Dermis blood vessel endothelial cell (primary cell): ENCODE results near the gene SEPTIN8. TPM values are rescaled to one million over a fixed set of nuclear protein-coding genes. Genes with fewer than 3 reads are reported as not detected.

Experiments used
- DNase-seq: peaks from one replicate; pipeline ENCODE4 v3.0.0; 2010
- total RNA-seq: library from RNA; depleted of rRNA; stranded (reverse); fragments of >200 nt; gene quantifications from 2 replicates; pipeline ENCODE4 v1.2.3, GENCODE V29; 2014

The SEPTIN8 gene
- total RNA-seq, 1 donor from 2014 or later = 67.4 TPM

DNA sequence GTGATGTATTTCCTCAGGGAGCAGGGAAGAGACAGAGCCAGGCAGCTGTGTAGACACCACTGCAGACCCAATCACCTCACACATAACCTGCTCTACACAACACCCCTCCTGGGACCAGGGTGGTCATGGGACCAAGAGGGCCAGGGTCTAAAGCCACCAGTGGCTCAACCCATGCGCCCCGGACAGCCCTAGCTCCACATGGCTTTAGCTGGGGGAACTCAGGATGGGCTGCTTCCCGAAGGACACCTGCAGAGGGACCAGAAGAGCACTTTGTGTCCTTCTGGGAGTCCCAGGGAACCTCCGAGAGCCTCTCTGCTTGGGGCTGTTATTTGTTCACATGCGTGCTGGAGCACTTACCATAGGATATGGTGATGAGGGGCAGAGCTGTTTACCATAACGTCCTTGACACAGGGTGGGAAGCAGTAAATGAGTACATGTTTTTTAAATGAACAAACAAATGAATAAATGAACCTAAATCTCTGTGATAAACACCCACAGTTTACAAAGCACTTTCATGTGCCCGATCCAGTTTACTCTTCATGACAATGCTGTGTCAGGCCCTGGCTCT is 12.3 kb downstream of the SEPTIN8 start:
- DNase-seq = no peak

DNA sequence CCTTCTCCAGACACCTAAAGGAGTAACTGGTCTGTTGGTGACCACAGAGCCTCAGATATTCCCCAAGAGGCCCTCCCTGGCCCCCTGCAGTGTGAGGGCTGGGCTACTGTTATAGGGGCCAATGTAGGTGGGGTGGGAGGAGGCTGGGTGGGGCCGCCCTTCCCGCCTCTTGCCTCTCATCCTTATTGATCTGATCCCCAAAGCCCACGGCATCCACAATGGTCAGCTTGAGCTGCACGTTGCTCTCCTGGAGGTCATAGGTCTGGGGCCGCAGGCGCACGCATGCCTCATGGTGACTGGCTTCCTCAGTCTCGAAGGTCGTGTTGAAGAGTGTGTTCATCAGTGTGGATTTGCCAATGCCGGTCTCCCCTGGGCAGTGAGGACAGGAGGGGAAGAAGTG is 13.0 kb downstream of the SEPTIN8 start:
- DNase-seq = no peak

DNA sequence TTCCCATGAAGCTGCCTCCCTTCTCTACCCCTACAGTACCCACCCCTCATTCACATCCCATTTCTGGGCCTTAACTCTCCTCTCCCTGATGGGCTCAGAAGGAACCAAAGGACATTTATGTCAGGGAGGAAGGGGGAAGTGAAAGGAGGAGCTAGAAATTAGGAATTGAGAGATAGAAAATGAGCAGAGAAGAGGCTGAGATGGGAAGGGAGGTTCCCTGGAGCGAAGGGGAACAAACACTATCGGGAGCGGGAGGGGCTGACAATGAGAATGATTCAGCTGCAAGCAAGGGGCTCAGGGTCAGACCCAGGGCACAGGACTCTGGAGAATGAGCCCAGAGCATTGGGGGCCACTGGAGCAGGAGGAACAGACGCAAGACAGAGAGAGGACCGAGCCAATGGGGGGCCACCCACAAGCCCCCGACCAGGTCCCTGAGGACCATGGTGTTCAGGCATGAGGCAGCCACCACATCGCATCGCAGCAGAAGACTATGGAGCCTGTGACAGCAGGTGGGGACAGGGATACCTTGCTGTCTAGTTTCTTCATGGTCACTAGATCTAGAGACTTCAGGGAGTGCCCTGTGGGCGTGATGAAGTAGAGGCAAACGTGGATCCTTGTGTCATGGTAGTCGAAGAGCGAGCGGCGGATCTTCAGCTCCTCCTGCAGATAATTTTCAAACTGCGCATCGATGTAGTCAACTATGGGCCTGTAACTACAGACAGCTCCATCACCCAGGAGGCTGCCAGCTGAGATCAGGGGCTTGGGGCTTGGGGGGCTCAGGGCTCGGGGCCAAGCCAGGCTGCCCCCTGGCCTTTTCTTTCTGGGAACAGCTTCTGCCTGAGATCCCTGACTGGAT is 13.6 kb downstream of the SEPTIN8 start:
- DNase-seq = no peak

DNA sequence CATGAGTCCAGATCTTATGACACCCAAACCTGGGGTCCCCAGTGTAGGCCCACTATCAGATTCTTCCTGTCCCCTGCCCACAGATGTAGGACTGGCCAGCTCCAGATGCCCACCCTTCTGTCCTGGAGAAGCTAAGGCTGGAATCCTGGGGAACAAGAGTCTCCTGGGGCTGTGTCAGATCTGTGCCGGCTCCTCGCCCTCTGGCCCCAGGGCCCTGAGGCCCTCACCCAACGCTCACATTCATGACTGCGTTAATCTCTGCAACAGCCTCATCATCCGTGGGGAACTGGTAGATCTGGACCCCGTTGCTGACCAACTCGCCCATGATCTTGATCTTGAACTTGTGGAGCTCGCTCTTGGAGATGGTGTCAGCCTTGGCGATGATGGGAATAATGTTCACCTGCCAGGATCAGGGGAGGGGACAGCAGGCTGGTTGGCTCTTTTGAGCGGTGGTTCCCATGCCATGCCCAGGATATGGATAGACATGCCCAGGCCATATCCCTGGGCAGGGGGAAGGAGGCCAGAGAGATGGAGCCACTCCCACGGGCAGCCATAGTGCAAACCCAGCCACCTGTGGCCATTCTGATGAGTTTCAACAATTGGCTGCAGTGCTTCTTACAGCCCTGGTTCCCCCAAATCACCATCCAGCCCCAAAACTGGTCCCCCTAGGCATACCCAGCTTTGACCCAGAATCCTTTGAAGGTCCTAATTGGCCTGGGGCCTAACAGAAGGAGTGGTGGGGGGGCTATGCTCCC is 14.6 kb downstream of the SEPTIN8 start:
- DNase-seq = no peak

DNA sequence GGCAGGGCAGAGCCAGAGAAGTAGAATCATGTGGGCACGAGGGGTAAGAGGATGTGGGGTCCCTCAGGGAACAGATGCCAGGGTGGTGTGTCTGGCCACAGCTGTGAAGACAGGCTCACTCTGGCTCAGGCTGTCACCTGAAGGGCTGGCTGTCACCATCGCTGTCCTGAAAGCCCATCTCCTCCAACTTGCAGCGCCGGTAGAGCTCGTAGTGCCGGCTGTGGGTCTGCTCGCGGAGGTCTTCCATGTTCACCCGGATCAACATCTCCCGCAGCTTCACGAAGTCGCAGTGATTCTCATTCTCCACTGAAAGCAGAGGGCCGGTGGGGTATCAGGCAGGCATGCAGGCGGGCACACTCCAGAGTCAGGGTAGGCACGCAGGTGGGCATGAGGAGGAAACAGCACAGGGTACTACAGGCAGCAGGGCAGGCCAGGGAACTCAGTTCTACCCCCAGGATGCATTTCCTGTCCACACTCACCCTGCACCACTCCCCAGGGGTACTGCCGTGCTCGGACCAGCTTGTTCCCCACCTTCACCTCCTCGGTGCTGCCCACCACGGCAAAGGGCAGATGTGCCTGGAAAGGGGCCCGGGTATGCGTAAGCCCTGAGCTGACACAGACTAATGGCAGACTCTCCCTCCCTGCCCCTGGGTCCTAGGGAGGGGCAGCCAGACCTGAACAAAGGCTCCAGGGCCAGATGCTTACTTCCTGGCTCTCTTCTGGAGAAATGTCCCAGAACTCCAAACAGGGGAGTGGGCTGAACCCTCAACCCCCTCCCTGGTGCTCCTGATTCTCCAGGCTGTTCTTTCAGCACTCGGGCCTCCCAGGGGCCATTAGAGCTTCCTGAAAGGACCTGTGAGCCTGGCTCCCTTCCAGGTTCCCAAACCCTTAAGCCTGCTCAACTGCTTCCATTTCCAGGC is 15.5 kb downstream of the SEPTIN8 start:
- no peak for DNase-seq

DNA sequence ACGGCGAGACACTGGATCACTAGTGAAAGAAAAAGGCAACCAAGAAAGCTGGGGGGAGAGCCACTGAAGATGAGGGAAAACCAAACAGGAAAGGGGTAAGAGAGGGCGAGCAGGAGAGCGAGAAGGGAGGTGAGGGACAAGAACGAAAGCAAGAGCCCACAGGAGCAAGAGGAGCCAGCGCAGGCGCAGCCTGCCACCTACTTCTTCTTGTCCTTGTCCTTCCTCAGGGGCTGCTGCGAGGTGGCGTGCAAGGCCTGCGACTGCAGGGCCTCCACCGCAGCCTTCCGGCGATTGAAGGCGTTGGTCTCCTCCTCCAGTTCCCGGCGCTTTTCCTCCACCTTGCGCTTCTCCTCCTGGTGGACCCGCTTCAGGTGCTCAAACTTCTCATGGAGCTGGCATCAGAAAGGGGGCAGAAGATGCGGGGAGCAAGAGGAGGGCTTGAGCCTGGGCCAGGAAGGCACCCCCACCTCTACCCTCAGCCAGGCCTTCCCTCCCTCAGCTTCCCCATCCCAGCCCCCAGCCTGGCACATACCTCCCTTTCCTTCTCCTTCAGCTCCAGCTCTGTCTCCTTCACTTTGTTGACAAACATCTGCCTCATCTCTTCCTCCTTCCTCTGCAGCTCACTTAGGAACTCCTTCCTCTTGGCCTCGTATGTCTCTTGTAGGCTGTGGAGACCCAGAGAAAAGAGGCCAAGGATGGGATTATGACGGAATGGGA is 16.3 kb downstream of the SEPTIN8 start:
- no peak for DNase-seq

DNA sequence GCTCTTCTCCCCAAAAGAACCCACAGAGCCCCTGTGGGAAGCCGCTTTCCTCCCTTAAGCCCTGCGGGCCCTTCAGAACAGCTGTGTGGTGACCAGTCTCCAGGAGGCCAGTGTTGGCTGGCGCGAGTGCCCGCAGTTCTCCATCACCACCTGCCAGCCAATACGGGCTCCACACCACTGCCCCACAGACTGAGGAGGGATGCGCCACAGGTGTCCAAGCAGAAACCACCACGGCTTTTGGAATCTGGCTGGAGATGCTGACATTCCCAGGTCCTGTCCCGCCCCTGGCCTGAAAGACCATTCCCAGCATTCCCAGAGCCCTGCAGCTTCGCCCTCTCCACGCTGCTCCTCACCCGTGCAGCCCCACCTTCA is 17.0 kb downstream of the SEPTIN8 start:
- no peak for DNase-seq

DNA sequence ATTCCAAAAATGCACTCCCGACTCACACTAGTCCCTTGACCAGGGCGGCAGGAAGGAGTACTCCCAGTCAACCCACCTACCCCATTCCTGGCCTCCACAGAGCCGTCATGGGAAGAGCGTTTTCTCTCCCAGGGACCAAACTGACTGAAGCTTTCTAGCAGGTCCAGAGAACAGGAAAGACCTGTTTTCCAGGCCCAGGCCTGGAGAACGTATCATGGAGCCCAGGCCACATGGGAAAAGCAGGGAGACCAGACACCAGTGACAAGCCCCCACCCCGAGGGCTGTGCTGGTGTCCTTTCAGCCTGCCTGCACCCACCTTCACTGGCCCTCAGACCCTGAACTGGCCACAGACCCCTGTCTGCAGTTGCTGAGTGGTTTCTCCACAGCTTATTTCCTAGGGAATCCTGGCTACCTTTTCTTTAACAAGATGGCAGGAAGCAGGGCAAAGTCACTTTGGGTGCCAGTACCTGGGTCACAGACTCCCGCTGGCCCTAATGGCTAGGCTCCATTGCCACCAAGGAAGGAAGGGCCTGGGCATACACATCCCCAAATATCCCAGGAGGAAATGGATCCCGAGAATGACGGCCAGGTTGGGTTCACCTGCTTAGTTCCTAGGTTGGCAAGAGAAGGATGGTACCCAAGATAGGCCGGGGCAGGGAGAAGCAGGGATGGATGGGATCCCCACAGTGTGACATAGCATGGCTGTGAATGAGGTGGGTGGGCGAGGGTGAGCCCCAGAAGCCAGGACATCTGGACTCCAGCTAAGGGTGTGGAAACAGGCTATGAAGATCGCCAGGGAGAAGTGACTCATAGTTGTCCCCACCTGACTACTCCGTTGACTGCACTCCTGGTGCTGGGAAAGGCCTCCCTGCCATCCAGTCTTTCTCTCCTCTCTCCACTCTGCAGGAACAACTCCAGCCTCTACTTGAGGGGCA is 17.7 kb downstream of the SEPTIN8 start:
- DNase-seq = no peak

DNA sequence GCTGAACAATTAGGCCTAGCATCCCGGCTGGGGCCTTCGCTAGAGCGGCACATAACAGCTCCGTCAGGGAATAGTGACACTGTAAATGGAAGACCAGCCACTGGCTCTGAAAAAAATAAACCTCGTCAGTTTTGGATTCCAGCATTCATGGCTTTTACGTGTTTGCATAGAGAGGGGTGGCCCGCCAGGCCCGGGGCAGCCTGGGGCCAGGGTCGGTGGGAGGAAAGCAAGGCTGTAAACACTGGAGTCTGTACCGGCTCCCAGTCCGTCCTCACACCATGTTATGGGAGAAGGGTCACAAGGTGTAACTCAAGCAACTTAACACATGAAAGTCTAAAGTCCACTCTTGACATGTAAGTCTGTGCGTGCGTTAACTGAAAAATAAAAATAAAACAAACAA is 18.6 kb downstream of the SEPTIN8 start:
- no peak for DNase-seq

DNA sequence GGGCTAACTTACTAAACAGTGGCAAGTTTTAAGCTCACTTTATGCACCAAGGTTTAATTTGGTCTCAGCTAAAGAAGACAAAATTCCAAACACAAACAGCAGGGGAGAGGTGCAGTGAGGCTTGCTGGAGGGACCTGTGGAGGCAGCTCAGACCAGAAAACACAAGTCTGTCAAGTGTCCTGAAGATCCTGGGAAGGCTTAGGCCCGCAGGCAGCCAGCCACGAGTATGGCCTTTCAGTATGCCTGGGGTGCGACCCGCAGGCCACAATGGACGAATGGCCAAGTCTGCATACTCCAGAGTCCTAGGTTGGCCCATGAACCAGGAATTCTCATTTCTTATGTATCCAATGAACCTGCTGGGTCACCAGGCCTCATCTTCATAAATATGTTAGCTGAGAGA is 20.5 kb downstream of the SEPTIN8 start:
- no peak for DNase-seq

DNA sequence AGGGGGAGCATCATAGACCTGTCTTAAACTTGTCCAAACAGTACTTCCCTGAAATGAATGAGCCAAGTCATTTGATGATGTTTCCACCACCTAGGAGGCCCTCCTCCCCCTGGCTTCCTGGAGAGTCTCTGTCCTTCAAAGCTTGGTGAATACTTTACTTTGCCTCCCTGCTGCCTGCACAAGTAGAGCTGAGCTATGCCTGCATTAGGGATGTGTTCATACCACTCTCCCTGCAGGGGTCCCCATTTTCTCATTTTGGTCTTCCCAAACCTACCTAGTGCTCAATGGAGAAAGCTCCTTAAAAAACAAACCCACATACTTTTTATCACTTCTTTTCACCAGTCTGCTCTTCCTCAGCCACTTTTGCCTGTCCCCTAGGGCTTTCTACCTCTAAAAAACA is 22.1 kb downstream of the SEPTIN8 start:
- peak; percentile 55 for DNase-seq

DNA sequence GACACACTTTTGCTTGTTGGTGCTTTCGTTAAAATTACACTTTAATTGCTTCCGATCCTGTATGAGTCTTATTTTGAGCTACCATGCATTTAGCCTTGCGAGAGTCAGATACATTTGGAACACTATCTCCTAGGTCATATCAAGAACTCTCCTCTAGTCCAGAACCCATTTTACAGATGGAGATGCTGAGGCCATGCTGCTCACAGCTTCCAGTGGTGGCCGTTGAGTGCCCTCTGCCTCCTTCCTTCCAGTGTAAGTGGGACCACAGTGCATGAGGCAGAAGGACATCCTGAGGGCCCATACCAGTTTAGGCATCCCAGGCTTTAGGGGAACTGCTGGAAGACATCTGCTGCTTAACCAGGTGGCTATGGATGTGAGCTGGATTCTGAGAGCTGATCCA is 22.9 kb downstream of the SEPTIN8 start:
- no peak for DNase-seq

DNA sequence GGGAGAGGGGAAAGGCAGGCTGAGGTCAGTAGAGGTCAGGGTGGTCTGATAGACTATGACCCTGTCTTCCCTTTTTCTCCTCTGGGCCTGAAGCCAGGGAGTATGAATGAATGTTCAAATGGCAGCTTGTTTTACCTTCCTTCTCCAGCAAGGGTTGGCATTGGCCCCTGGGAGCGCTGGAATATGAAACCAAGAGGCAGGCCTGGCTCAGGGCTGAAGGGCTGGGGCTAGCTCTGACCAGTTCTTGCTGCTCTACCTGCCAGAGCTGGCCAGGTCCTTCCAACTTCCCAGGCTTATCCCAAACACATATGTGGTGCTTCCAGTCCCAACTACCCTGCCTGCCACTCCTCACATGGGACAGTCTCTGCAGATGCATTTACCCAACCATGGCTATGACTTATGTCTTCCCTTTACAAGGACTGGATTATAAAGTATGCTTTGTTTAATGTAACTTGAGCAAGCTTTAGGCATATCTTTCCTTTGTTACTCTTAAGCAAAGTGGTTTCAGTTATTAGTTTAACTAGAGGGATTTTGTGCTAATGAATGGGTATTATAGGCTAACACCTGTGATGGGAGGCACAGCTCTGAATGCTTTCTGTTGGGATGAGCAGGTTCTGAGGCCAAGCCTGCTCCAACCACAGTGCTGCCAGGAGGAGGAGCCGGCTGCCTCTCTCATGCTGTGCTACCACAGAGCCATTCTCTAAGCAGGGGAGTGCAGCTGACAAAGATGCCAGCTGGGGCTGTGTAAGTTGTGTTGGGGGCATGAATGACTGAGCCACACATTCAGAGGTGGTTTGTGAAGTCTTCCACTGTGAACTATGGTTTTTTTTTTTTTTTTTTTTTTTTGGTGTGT is 23.7 kb downstream of the SEPTIN8 start:
- DNase-seq = no peak

DNA sequence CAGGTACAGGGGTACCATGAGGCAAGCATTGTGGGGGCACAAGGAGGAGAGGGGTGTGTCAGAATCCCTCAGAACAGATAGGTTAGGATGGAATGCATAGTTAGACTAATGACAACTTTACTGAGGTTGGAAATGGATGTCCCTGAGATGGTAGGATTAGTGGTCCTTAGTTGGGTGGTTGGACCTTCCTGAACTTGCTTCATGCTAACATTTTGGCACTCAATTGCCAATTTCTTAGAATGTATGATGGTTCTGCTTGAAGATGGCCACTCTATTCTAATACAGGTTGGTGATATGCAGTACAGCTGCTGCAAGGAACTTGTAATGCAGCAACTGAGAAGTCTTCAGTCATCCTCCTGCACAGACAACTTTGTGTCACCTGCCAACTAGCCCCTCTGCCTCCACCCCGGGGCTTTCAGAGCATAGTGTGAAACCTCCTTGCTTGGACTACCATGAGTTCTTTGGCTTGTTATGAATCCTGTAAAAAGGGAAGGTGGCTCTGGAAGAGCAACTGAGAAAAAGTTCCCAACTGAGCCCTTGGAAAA is 24.4 kb downstream of the SEPTIN8 start:
- DNase-seq = no peak

DNA sequence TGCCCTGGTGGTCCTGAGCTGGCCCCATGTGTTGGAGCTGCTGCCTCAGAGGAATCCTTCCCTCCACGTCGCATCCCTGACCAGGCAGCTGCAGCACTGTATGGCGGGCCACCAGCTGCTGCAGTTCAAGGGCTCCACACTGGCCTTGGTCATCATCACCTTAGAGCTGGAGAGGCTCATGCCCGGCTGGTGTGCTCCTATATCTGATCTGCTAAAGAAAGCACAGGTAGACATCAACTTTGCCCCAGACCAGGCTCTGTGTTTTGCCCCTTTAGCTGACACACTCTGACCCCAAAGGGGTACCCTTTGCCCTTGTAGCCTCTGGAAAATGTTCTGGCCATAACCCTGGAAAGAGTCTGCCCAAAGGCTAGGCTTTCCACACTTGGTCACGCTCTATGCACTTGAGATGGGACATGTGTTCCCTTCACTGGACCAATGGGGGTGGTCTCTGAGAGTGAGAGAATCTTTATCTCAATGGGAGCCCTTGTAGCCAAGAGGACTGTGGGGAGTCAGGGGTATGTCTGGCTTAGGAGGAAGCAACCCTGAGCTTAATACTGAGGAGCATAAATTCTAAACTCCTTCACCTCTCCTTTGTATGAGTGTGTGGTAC is 25.0 kb downstream of the SEPTIN8 start:
- no peak for DNase-seq

DNA sequence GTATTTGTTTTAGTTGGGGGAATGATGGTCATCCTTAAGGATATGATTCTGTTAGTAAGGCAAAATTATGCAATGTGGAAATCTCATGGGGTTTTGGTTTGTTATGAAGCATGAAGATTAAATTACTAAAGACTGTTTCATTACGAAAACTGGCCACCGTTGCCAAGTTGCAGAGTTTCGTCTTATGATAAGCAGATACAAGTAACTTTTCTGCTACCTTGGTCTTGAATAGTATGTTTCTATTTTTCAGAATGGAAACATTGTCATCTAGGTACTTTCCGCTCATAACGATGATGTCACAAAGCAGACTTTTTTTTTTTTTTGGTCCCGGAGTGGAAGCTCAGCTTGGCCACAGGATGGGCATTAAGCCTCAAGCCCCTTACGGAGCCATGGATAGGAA is 25.6 kb downstream of the SEPTIN8 start:
- DNase-seq = no peak

DNA sequence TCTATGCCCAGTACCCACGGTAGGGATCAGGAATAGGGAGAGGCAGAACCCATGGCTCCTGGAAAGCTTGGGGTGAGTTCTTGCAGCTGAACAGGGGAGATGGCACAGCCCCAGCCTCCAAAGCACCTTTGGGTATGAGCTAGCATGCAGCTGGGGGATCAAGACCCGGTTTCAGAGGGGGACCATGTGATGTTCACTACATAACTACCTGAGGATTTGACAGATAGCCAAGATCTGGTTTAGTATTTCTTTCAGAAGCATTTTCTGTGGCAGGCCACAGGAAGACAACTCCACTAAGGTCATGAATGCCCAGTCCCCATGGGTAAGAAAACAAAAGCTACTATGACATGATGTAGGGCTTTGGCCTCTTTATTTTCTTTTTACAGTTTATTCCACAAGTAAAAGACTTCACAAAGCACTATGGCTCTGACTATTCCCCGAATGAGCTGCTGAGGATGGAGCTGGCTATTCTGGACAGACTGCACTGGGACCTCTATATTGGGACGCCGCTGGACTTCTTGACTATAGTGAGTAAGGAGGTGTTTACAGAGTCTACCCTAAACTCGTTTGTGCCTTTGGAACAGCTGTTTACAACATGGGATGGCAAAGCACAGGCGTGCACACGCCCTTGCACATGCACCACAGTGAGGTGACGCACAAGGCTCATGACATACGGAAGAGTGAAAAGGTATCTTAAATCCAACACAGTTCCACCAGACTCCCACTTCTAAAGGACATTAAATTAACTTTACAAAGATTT is 26.4 kb downstream of the SEPTIN8 start:
- DNase-seq = no peak

DNA sequence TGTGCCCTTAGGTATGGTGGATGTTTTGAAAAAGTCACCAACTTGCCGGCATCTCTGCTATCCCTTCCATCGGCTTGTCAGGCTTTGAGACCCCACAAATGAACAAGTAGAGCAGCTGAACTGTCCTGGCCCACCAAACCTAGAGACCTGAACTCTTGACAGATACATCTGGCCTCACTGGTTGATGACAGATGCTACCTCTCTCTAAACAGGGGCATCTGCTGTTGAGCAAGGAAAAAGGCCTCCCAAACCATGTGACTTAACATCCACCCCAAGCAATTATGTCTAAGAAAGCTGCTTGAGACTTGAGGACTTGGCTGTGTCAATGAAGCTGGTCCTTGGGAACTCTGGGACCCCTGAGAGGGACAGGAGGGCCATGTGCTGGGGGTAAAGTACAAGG is 27.5 kb downstream of the SEPTIN8 start:
- no peak for DNase-seq
